Thoracic aorta (tissue), 2 donors: Measurements from ENCODE around the gene DHX35. TPM values are rescaled to one million over a fixed set of nuclear protein-coding genes. Genes with fewer than 3 reads are reported as not detected.

ENCODE experiments used
- ATAC-seq: fragments of 150-250 bp; one replicate; pipeline ENCODE4 v1.8.0; 2017; ENCODE audit warnings: low read depth; ENCODE audit not compliant: insufficient number of reproducible peaks, low FRiP score
- DNase-seq: peaks from one replicate; pipeline ENCODE4 v3.0.0-alpha.2; 2020; ENCODE audit warnings: low spot score
- H3K27ac ChIP-seq, 2 donors: fragments of 200-600 bp; sonication (generic); 1 replicate in 1 of 2; 2 replicates in 1 of 2; pipeline ENCODE4 v1.5.1; 2016; ENCODE audit warnings: mild to moderate bottlenecking in 2 of 2, moderate library complexity in 2 of 2
- H3K27me3 ChIP-seq: fragments of 200-600 bp; sonication (generic); replicated peaks from 2 replicates; pipeline ENCODE4 v1.6.0; 2016; ENCODE audit warnings: mild to moderate bottlenecking; ENCODE audit not compliant: insufficient read depth
- H3K36me3 ChIP-seq: fragments of 200-600 bp; sonication (generic); one replicate; pipeline ENCODE4 v1.5.1; 2016
- H3K4me1 ChIP-seq, 2 donors: fragments of 200-600 bp; sonication (generic); 1 replicate in 1 of 2; 2 replicates in 1 of 2; pipeline versions ENCODE4 v1.5.1 to v1.6.0; 2016; ENCODE audit warnings: low read depth in 2 of 2, mild to moderate bottlenecking in 1 of 2; ENCODE audit not compliant: control insufficient read depth in 1 of 2
- H3K4me3 ChIP-seq: fragments of 200-600 bp; sonication (generic); 2 replicates; pipeline ENCODE4 v1.5.1; 2016; ENCODE audit warnings: mild to moderate bottlenecking
- H3K9me3 ChIP-seq: fragments of 200-600 bp; sonication (generic); 2 replicates; pipeline ENCODE4 v1.5.1; 2016
- CTCF ChIP-seq: fragments of 200-600 bp; sonication (generic); IDR thresholded peaks from one replicate; pipeline ENCODE4 v1.5.1; 2019; ENCODE audit warnings: antibody characterized with exemption
- total RNA-seq, 2 donors: library from RNA; depleted of rRNA; stranded (reverse); fragments of >200 nt; gene quantifications; one replicate each; pipeline versions ENCODE4 v1.1.0 to v1.2.3, GENCODE V29; 2016

Gene DHX35
- total RNA-seq, 2 donors from 2014 or later = 17.9 to 23.8 TPM

- H3K36me3 ChIP-seq = peaks cover 34% of the 10 kb centered on the region
- no peak for DNase-seq
- ATAC-seq = no peak
- no peak overlapping the region for H3K27ac ChIP-seq
- no peak overlapping the region for H3K4me3 ChIP-seq
- H3K27me3 ChIP-seq = no peaks in the 10 kb centered on the region
- no peaks in the 10 kb centered on the region for H3K4me1 ChIP-seq
- no peaks in the 10 kb centered on the region for H3K9me3 ChIP-seq
- TF ChIP-seq CTCF = no peak
These were observed 37.1 kb downstream of the DHX35 start for GRCh38 chr20:38999217-38999616.

GRCh38 chr20:38999965-39000910 is 38.1 kb downstream of the DHX35 start:
- H3K27ac ChIP-seq = no peak overlapping the region
- no peaks in the 10 kb centered on the region for H3K4me1 ChIP-seq
- DNase-seq (no peak), ATAC-seq (no peak)
- no peaks in the 10 kb centered on the region for H3K9me3 ChIP-seq
- no peak for TF ChIP-seq CTCF
- H3K36me3 ChIP-seq = peaks cover 30% of the 10 kb centered on the region
- H3K27me3 ChIP-seq = no peaks in the 10 kb centered on the region
- no peak overlapping the region for H3K4me3 ChIP-seq

- no peaks in the 10 kb centered on the region for H3K9me3 ChIP-seq
- TF ChIP-seq CTCF = no peak
- no peak for ATAC-seq
- DNase-seq = no peak
- no peaks in the 10 kb centered on the region for H3K4me1 ChIP-seq
- peaks cover 36% of the 10 kb centered on the region for H3K36me3 ChIP-seq
- no peaks in the 10 kb centered on the region for H3K27me3 ChIP-seq
- no peak overlapping the region for H3K27ac ChIP-seq
- H3K4me3 ChIP-seq = no peak overlapping the region
These were observed 42.4 kb downstream of the DHX35 start for GRCh38 chr20:39004508-39004907.

- ATAC-seq = no peak
- peaks cover 39% of the 10 kb centered on the region for H3K36me3 ChIP-seq
- no peaks in the 10 kb centered on the region for H3K4me1 ChIP-seq
- DNase-seq = no peak
- H3K4me3 ChIP-seq = no peak overlapping the region
- no peaks in the 10 kb centered on the region for H3K27me3 ChIP-seq
- no peak for TF ChIP-seq CTCF
- H3K9me3 ChIP-seq = no peaks in the 10 kb centered on the region
- H3K27ac ChIP-seq = no peak overlapping the region
These were observed 47.2 kb downstream of the DHX35 start for GRCh38 chr20:39009348-39009747.

- Histone ChIP-seq H3K9me3 (no peaks in the 10 kb centered on the region), H3K36me3 (peaks cover 47% of the 10 kb centered on the region), H3K4me3 (no peak overlapping the region), H3K4me1 (no peaks in the 10 kb centered on the region), H3K27me3 (no peaks in the 10 kb centered on the region), H3K27ac (no peak overlapping the region)
- TF ChIP-seq CTCF = no peak
- DNase-seq (no peak), ATAC-seq (no peak)
These were observed 48.4 kb downstream of the DHX35 start for GRCh38 chr20:39010496-39010895.
